ENCODE measurements around the gene WDR1. TPM values are rescaled to one million over a fixed set of nuclear protein-coding genes. Genes with fewer than 3 reads are reported as not detected.
A peak's percentile ranks its signal among the peaks of the same experiment; 100 is the strongest.

The WDR1 gene
- total and polyA plus RNA-seq, 10 of the 15 experiments (the other 5 are each of a cell fraction or from before 2014, with no cell fraction given), result 28.5 to 397 (median 290) TPM

DNA sequence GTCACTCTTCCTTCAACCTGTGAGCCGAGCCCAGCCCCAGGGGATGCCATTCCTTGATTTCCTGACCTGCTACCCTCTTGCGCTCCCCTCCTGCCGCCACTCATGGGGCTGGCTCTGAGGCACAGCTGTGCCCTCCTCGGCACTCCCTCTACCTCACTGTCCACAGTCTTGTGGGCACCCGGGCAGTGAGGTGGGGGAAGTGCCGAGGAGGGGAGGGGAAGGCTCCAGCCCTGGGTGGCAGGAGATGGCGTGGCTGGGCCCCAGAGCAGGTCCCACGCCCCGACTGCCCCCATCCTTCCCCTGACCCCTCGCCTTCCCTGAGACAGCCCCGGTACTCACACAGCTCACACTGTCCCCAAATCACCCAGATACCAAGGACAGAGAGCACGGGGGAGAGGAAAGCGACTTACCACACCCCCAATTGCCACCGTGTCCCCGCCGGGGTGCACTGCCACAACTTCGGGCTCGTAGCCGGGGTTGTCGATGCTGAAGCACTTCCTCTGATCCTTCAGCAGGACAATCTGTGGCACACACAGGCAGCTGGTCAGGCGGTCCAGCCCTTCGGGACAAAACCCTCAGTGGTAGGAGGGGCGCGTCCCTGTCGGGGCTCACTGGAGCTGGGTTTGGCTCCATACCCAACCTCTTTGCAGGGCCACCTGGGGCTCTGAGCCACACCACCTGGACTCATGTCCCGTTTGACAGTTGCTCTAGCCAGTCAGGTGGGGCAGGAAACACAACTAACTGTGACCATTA is 37.9 kb downstream of the WDR1 start:
- ChIA-PET CTCF (no interaction called here), SMC1A (ENCODE audit: uncharacterized antibody, unreplicated experiment) (no interaction called here), RAD21 (ENCODE audit: unreplicated experiment) (no interaction called here), POLR2A (no interaction called here)
- Histone ChIP-seq H3K4me2 (ENCODE audit: control insufficient read depth, insufficient read depth) (no peak overlapping the region), H2AFZ (ENCODE audit: control insufficient read depth, low read depth, low read length) (no peak overlapping the region), H3K4me3 (no peak overlapping the region), H3K4me1 (ENCODE audit: control insufficient read depth, insufficient read depth, low read length) (no peaks in the 10 kb centered on the region), H3K36me3 (ENCODE audit: control insufficient read depth in 2 of 2, insufficient read depth in 2 of 2, low read length in 1 of 2) (peaks cover 70 to 75% of the 10 kb centered on the region in 2 experiments), H3K79me2 (ENCODE audit: control insufficient read depth, insufficient read depth, low read length) (no peaks in the 10 kb centered on the region), H3K27ac (ENCODE audit: control insufficient read depth, insufficient read depth) (no peak overlapping the region), H4K20me1 (ENCODE audit: control insufficient read depth, insufficient read depth) (peaks cover 3% of the 10 kb centered on the region; the same call in 1 of the 2 replicates), H3K27me3 (replicated peaks in 1 of 2; ENCODE audit: control insufficient read depth in 2 of 2, insufficient read depth in 2 of 2, low read length in 1 of 2) (no peaks in the 10 kb centered on the region), H3K9me3 (replicated peaks; ENCODE audit: control insufficient read depth, insufficient read depth, low read length) (no peaks in the 10 kb centered on the region), H3K9ac (ENCODE audit: control insufficient read depth, insufficient read depth, low read length) (no peak overlapping the region)
- ATAC-seq (no peak), FAIRE-seq (no peak), DNase-seq (ENCODE audit: low read depth, low spot score) (no peak)
- TF ChIP-seq POLR2AphosphoS5 (IDR thresholded peaks at IDR 0.05; ENCODE audit: low read length) (peak; percentile 13; the same call in 1 of the 2 replicates), SREBF2 (IDR thresholded peaks at IDR 0.05; ENCODE audit: low read length) (no peak), CBFB (IDR thresholded peaks at IDR 0.05; ENCODE audit: low read depth) (no peak), POLR2A (IDR thresholded peaks at IDR 0.05; ENCODE audit: low read depth, low read length) (peak; percentile 61), CHD1 (IDR thresholded peaks at IDR 0.05; ENCODE audit: low read depth, low read length) (no peak), NFYB (IDR thresholded peaks at IDR 0.05; ENCODE audit: insufficient read depth, low read depth, low read length) (no peak), BMI1 (IDR thresholded peaks at IDR 0.05; ENCODE audit: borderline replicate concordance) (no peak), RCOR1 (conservative IDR thresholded peaks at IDR 0.05; ENCODE audit: low read depth, low read length) (no peak)
- TF ChIP-seq, protein P1, sequence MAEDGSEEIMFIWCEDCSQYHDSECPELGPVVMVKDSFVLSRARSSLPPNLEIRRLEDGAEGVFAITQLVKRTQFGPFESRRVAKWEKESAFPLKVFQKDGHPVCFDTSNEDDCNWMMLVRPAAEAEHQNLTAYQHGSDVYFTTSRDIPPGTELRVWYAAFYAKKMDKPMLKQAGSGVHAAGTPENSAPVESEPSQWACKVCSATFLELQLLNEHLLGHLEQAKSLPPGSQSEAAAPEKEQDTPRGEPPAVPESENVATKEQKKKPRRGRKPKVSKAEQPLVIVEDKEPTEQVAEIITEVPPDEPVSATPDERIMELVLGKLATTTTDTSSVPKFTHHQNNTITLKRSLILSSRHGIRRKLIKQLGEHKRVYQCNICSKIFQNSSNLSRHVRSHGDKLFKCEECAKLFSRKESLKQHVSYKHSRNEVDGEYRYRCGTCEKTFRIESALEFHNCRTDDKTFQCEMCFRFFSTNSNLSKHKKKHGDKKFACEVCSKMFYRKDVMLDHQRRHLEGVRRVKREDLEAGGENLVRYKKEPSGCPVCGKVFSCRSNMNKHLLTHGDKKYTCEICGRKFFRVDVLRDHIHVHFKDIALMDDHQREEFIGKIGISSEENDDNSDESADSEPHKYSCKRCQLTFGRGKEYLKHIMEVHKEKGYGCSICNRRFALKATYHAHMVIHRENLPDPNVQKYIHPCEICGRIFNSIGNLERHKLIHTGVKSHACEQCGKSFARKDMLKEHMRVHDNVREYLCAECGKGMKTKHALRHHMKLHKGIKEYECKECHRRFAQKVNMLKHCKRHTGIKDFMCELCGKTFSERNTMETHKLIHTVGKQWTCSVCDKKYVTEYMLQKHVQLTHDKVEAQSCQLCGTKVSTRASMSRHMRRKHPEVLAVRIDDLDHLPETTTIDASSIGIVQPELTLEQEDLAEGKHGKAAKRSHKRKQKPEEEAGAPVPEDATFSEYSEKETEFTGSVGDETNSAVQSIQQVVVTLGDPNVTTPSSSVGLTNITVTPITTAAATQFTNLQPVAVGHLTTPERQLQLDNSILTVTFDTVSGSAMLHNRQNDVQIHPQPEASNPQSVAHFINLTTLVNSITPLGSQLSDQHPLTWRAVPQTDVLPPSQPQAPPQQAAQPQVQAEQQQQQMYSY (CRISPR knock-in tag; IDR thresholded peaks at IDR 0.05), result no peak
- 97% methylated on average over 18 of the region's 26 CpGs for WGBS (ENCODE audit: insufficient coverage, insufficient replicate concordance, low lambda C conversion rate, missing lambda C conversion rate)
- no TSS peak for BruUV-seq (replicated peaks)
- intact Hi-C loops (cut with micrococcal nuclease; ENCODE audit: unreplicated experiment) (no loop called here), in situ Hi-C loops (cut with MboI) (no loop called here)

Data from GM12878 (cell line).